Central memory CD8-positive, alpha-beta T cell (primary cell): ENCODE data around the gene SLC16A3.

ENCODE experiments used
- ATAC-seq: fragments of 150-1000 bp; cut with Tn5 transposase; replicated peaks from 2 replicates; pipeline ENCODE4 v1.10.0; 2022; ENCODE audit warnings: mild to moderate bottlenecking, moderate FRiP score, moderate number of reproducible peaks; ENCODE audit not compliant: poor library complexity, severe bottlenecking; ENCODE audit errors: extremely low read depth
- DNase-seq, 2 donors: peaks; one replicate each; pipeline ENCODE4 v3.0.0; 2021; ENCODE audit warnings: low spot score in 2 of 2
- H3K27ac Mint-ChIP-seq: one replicate; pipeline ENCODE4 v1.8.0; 2022; ENCODE audit warnings: low read depth, mild to moderate bottlenecking, moderate library complexity, mixed read lengths
- H3K27me3 Mint-ChIP-seq: one replicate; pipeline ENCODE4 v1.8.0; 2022; ENCODE audit warnings: mixed read lengths
- H3K36me3 Mint-ChIP-seq: one replicate; pipeline ENCODE4 v1.8.0; 2022; ENCODE audit warnings: mild to moderate bottlenecking, moderate library complexity, mixed read lengths; ENCODE audit not compliant: insufficient read depth
- H3K4me1 Mint-ChIP-seq: one replicate; pipeline ENCODE4 v1.8.0; 2022; ENCODE audit warnings: mixed read lengths
- H3K4me3 Mint-ChIP-seq: one replicate; pipeline ENCODE4 v1.8.0; 2022; ENCODE audit warnings: mild to moderate bottlenecking, moderate library complexity, mixed read lengths
- H3K9me3 Mint-ChIP-seq: one replicate; pipeline ENCODE4 v1.8.0; 2022; ENCODE audit warnings: mixed read lengths

SLC16A3 gene

DNA sequence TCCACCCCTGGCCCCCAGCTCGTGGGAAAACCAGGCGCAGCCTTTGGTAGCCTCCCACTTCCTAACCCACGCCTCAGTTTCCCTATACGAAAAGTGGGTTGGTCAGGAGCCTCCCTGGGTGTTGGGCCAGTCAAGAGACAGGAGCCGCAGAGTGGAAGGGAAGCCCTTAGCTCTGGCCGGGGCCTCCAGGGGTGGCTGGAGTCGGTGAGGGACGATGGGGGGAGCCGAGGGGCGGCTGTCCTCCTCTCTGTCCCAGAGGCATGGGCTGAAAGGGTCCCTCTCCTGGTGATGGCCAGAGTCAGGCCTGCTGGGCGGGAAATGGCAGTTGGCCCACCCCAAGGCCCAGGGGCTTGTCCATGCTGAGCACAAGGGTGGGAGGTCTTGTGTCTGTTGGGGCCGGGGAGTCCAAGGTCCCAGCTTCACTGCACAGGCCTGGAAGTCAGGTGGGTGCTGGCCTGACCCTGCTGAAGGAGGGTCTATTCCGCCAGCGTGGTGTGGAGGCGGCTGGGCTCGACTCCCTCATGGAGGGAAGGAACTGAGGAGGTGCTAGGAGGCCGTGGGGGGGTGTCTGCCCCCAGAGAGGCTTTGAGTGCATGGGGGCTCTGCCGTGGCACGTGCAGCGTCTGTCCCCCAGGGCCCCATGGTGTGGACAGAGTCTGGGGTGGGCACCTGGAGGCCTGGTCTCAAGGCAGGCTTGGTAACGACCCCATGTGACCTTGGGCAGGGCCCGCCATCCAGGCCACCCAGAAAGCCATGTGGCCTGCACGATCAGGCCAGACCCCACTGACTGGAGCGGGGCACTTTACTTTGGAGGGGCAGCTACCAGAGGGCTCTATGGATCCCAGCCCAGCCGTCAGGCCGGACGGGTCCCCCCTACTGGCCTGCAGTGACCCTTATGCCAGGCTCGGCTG, 1.1 kb downstream of the SLC16A3 start:
- no peaks in the 10 kb centered on the region for H3K9me3 Mint-ChIP-seq
- peaks cover 10% of the 10 kb centered on the region for H3K4me1 Mint-ChIP-seq
- H3K36me3 Mint-ChIP-seq: peaks cover 5% of the 10 kb centered on the region
- ATAC-seq (no peak), DNase-seq (no peak)
- H3K4me3 Mint-ChIP-seq: peak overlapping the region; percentile 73
- no peaks in the 10 kb centered on the region for H3K27me3 Mint-ChIP-seq
- peak overlapping the region; percentile 46 for H3K27ac Mint-ChIP-seq

GRCh38 chr17:82230609-82231311, 1.9 kb downstream of the SLC16A3 start:
- no peaks in the 10 kb centered on the region for H3K9me3 Mint-ChIP-seq
- DNase-seq (peak in 1 of 2 donors; percentile 40), ATAC-seq (peak; percentile 12)
- H3K4me1 Mint-ChIP-seq: peaks cover 10% of the 10 kb centered on the region
- H3K27ac Mint-ChIP-seq: no peak overlapping the region
- peak overlapping the region; percentile 73 for H3K4me3 Mint-ChIP-seq
- peaks cover 7% of the 10 kb centered on the region for H3K36me3 Mint-ChIP-seq
- H3K27me3 Mint-ChIP-seq: no peaks in the 10 kb centered on the region

DNA sequence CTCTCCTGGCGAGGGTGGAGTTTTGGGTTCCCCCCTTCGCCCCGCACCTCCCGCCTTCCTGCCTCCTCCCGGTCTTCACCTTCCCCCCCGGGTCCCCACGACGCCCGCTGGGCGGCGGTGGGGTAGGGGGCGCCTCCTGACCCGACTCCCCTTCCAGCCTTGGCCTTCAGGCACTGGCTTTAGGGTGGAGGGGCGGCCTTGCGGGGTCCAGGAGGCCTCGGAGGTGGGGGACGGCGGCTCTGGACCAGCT, 2.4 kb downstream of the SLC16A3 start:
- ATAC-seq (peak; percentile 5), DNase-seq (no peak)
- no peak overlapping the region for H3K27ac Mint-ChIP-seq
- H3K4me1 Mint-ChIP-seq: peaks cover 15% of the 10 kb centered on the region
- peaks cover 10% of the 10 kb centered on the region for H3K36me3 Mint-ChIP-seq
- H3K4me3 Mint-ChIP-seq: no peak overlapping the region
- no peaks in the 10 kb centered on the region for H3K27me3 Mint-ChIP-seq
- no peaks in the 10 kb centered on the region for H3K9me3 Mint-ChIP-seq

- DNase-seq (no peak), ATAC-seq (no peak)
- H3K9me3 Mint-ChIP-seq: no peaks in the 10 kb centered on the region
- H3K27ac Mint-ChIP-seq: no peak overlapping the region
- H3K27me3 Mint-ChIP-seq: no peaks in the 10 kb centered on the region
- H3K36me3 Mint-ChIP-seq: peaks cover 13% of the 10 kb centered on the region
- H3K4me1 Mint-ChIP-seq: peaks cover 19% of the 10 kb centered on the region
- H3K4me3 Mint-ChIP-seq: no peak overlapping the region
These were observed 2.9 kb downstream of the SLC16A3 start for GRCh38 chr17:82231562-82232321.

- Mint-ChIP-seq H3K4me3 (no peak overlapping the region), H3K27me3 (no peaks in the 10 kb centered on the region), H3K27ac (no peak overlapping the region), H3K36me3 (peaks cover 13% of the 10 kb centered on the region), H3K4me1 (peaks cover 20% of the 10 kb centered on the region), H3K9me3 (no peaks in the 10 kb centered on the region)
- ATAC-seq (no peak), DNase-seq (no peak)
These were observed 3.5 kb downstream of the SLC16A3 start for GRCh38 chr17:82232322-82232820.

- Mint-ChIP-seq H3K27me3 (no peaks in the 10 kb centered on the region), H3K9me3 (no peaks in the 10 kb centered on the region), H3K27ac (peak overlapping the region; percentile 44), H3K4me3 (no peak overlapping the region), H3K36me3 (peaks cover 15% of the 10 kb centered on the region), H3K4me1 (peaks cover 25% of the 10 kb centered on the region)
- DNase-seq (no peak), ATAC-seq (no peak)
These were observed 4.3 kb downstream of the SLC16A3 start for GRCh38 chr17:82232876-82233785.

- H3K4me1 Mint-ChIP-seq: peaks cover 38% of the 10 kb centered on the region
- H3K9me3 Mint-ChIP-seq: no peaks in the 10 kb centered on the region
- no peak overlapping the region for H3K4me3 Mint-ChIP-seq
- peak overlapping the region; percentile 44 for H3K27ac Mint-ChIP-seq
- H3K36me3 Mint-ChIP-seq: peaks cover 15% of the 10 kb centered on the region
- ATAC-seq (no peak), DNase-seq (no peak)
- H3K27me3 Mint-ChIP-seq: no peaks in the 10 kb centered on the region
These were observed 5.6 kb downstream of the SLC16A3 start for GRCh38 chr17:82234211-82235055.

GRCh38 chr17:82235056-82235774, 6.4 kb downstream of the SLC16A3 start:
- Mint-ChIP-seq H3K4me1 (peaks cover 41% of the 10 kb centered on the region), H3K27me3 (no peaks in the 10 kb centered on the region), H3K36me3 (peaks cover 16% of the 10 kb centered on the region), H3K27ac (peak overlapping the region; percentile 87), H3K9me3 (no peaks in the 10 kb centered on the region), H3K4me3 (no peak overlapping the region)
- ATAC-seq (no peak), DNase-seq (no peak)

- peak overlapping the region; percentile 87 for H3K27ac Mint-ChIP-seq
These were observed 6.9 kb downstream of the SLC16A3 start for GRCh38 chr17:82235775-82236141.

GRCh38 chr17:82236142-82236971, 7.5 kb downstream of the SLC16A3 start:
- Mint-ChIP-seq H3K4me1 (peaks cover 48% of the 10 kb centered on the region), H3K27ac (peak overlapping the region; percentile 87), H3K9me3 (no peaks in the 10 kb centered on the region), H3K4me3 (no peak overlapping the region), H3K27me3 (no peaks in the 10 kb centered on the region), H3K36me3 (peaks cover 19% of the 10 kb centered on the region)
- ATAC-seq (no peak), DNase-seq (peak in 1 of 2 donors; percentile 69)

More at GRCh38 chr17:82235775-82236141, 6.9 kb downstream of the SLC16A3 start:
- Mint-ChIP-seq H3K9me3 (no peaks in the 10 kb centered on the region), H3K4me1 (peaks cover 46% of the 10 kb centered on the region), H3K36me3 (peaks cover 18% of the 10 kb centered on the region), H3K4me3 (no peak overlapping the region), H3K27me3 (no peaks in the 10 kb centered on the region)
- ATAC-seq (no peak), DNase-seq (no peak)
